ENCODE data around the gene TAF1. TPM values are rescaled to one million over a fixed set of nuclear protein-coding genes. Genes with fewer than 3 reads are reported as not detected.

TAF1 gene
- total RNA-seq, 2 experiments from 2014 or later, result 61.0 to 62.2 TPM

- H3K9me3 Mint-ChIP-seq, result no peaks in the 10 kb centered on the region
- no peaks in the 10 kb centered on the region for H3K27me3 ChIP-seq (ENCODE audit: control insufficient read depth in 1 of 2, insufficient read depth in 2 of 2, low read length in 2 of 2)
- no peak overlapping the region for H3K4me3 Mint-ChIP-seq
- no peak overlapping the region for H3K4me3 ChIP-seq (ENCODE audit: low read length)
- peaks cover 97% of the 10 kb centered on the region for H3K36me3 Mint-ChIP-seq (ENCODE audit: low read depth)
- no peak overlapping the region for H3K27ac Mint-ChIP-seq
- POLR2A ChIA-PET, result no interaction called here
- ATAC-seq (ENCODE audit: poor library complexity) (no peak), DNase-seq (no peak)
- H3K27ac ChIP-seq (ENCODE audit: low read depth in 1 of 2, low read length in 2 of 2), result no peak overlapping the region
- no peaks in the 10 kb centered on the region for H3K27me3 Mint-ChIP-seq
- H3K36me3 ChIP-seq (ENCODE audit: insufficient read depth, low read length), result peaks cover 89% of the 10 kb centered on the region
- TF ChIP-seq, protein P1, sequence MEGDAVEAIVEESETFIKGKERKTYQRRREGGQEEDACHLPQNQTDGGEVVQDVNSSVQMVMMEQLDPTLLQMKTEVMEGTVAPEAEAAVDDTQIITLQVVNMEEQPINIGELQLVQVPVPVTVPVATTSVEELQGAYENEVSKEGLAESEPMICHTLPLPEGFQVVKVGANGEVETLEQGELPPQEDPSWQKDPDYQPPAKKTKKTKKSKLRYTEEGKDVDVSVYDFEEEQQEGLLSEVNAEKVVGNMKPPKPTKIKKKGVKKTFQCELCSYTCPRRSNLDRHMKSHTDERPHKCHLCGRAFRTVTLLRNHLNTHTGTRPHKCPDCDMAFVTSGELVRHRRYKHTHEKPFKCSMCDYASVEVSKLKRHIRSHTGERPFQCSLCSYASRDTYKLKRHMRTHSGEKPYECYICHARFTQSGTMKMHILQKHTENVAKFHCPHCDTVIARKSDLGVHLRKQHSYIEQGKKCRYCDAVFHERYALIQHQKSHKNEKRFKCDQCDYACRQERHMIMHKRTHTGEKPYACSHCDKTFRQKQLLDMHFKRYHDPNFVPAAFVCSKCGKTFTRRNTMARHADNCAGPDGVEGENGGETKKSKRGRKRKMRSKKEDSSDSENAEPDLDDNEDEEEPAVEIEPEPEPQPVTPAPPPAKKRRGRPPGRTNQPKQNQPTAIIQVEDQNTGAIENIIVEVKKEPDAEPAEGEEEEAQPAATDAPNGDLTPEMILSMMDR (IDR thresholded peaks at IDR 0.05), result no peak
- intact Hi-C loops (cut with DNase I, micrococcal nuclease), result no loop called here
- CTCF ChIA-PET, result no interaction called here
- no peaks in the 10 kb centered on the region for H3K4me1 ChIP-seq (ENCODE audit: insufficient read depth, low read length)
- H3K9me3 ChIP-seq (ENCODE audit: control insufficient read depth in 1 of 2, insufficient read depth in 1 of 2, low read length in 2 of 2), result no peaks in the 10 kb centered on the region
- no peaks in the 10 kb centered on the region for H3K4me1 Mint-ChIP-seq (ENCODE audit: low read depth)
These were observed 92.7 kb downstream of the TAF1 start for GRCh38 chrX:71458866-71459265.

GRCh38 chrX:71464968-71465367, 98.8 kb downstream of the TAF1 start:
- Histone ChIP-seq H3K36me3 (ENCODE audit: insufficient read depth, low read length) (peaks cover 47% of the 10 kb centered on the region), H3K4me1 (ENCODE audit: insufficient read depth, low read length) (no peaks in the 10 kb centered on the region), H3K27ac (ENCODE audit: low read depth in 1 of 2, low read length in 2 of 2) (no peak overlapping the region), H3K4me3 (ENCODE audit: low read length) (no peak overlapping the region), H3K9me3 (ENCODE audit: control insufficient read depth in 1 of 2, insufficient read depth in 1 of 2, low read length in 2 of 2) (no peaks in the 10 kb centered on the region), H3K27me3 (ENCODE audit: control insufficient read depth in 1 of 2, insufficient read depth in 2 of 2, low read length in 2 of 2) (no peaks in the 10 kb centered on the region)
- TF ChIP-seq, protein P1 (IDR thresholded peaks at IDR 0.05), result no peak
- ChIA-PET CTCF (no interaction called here), POLR2A (no interaction called here)
- intact Hi-C loops (cut with DNase I, micrococcal nuclease), result loop anchor here in 1 of 2 experiments (10.0 kb wide), 1 partner anchor 70 kb away; no protein-coding TSS in a partner anchor
- no peak overlapping the region for H3K27ac Mint-ChIP-seq
- DNase-seq, result no peak
- ATAC-seq (ENCODE audit: poor library complexity), result no peak
- H3K4me1 Mint-ChIP-seq (ENCODE audit: low read depth), result no peaks in the 10 kb centered on the region
- H3K36me3 Mint-ChIP-seq (ENCODE audit: low read depth), result peaks cover 71% of the 10 kb centered on the region
- H3K4me3 Mint-ChIP-seq, result no peak overlapping the region
- H3K27me3 Mint-ChIP-seq, result no peaks in the 10 kb centered on the region
- H3K9me3 Mint-ChIP-seq, result no peaks in the 10 kb centered on the region

DNA sequence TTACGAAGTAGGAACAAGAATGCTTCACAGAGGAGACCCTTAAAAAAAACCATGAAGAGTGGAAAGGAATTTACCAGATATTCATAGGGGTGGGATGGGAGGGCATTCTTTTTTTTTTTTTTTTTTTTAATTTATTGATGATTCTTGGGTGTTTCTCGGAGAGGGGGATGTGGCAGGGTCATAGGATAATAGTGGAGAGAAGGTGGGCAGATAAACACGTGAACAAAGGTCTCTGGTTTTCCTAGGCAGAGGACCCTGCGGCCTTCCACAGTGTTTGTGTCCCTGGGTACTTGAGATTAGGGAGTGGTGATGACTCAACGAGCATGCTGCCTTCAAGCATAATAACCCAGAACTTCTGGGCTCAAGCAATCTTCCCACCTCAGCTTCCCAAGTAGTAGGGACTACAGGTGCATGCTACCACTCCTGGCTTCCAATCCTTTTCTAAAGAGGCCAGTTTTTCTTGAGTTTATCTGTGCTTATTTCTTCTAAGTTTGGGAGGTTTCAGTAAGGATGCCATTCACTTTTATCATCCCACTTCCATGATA, 100.9 kb downstream of the TAF1 start:
- ChIA-PET CTCF (no interaction called here), POLR2A (no interaction called here)
- ATAC-seq (ENCODE audit: poor library complexity) (no peak), DNase-seq (no peak)
- intact Hi-C loops (cut with DNase I, micrococcal nuclease), result loop anchor here in 1 of 2 experiments (10.0 kb wide), 1 partner anchor 72 kb away; no protein-coding TSS in a partner anchor
- H3K27me3 ChIP-seq (ENCODE audit: control insufficient read depth in 1 of 2, insufficient read depth in 2 of 2, low read length in 2 of 2), result no peaks in the 10 kb centered on the region
- H3K36me3 ChIP-seq (ENCODE audit: insufficient read depth, low read length), result peaks cover 26% of the 10 kb centered on the region
- Mint-ChIP-seq H3K36me3 (ENCODE audit: low read depth) (peaks cover 50% of the 10 kb centered on the region), H3K27me3 (no peaks in the 10 kb centered on the region), H3K4me3 (no peak overlapping the region), H3K4me1 (ENCODE audit: low read depth) (no peaks in the 10 kb centered on the region), H3K27ac (no peak overlapping the region), H3K9me3 (no peaks in the 10 kb centered on the region)
- H3K4me1 ChIP-seq (ENCODE audit: insufficient read depth, low read length), result no peaks in the 10 kb centered on the region
- TF ChIP-seq, protein P1 (IDR thresholded peaks at IDR 0.05), result no peak
- H3K27ac ChIP-seq (ENCODE audit: low read depth in 1 of 2, low read length in 2 of 2), result no peak overlapping the region
- H3K9me3 ChIP-seq (ENCODE audit: control insufficient read depth in 1 of 2, insufficient read depth in 1 of 2, low read length in 2 of 2), result no peaks in the 10 kb centered on the region
- no peak overlapping the region for H3K4me3 ChIP-seq (ENCODE audit: low read length)
